GM11168 (cell line): Measurements from ENCODE around the gene RIMS3.
"Not testable (repeated sequence)": the region's sequence is repeated elsewhere in the genome, so short reads cannot be mapped to it uniquely, and the experiment has no call there.

Experiments
- in situ Hi-C: fragments of 300-500 bp; cut with MboI; formaldehyde crosslinking; loops from one replicate; pipeline ENCODE4 v1.12.0; 2022; ENCODE audit warnings: low sequenced_read_pairs; ENCODE audit not compliant: unreplicated experiment

The RIMS3 gene

DNA sequence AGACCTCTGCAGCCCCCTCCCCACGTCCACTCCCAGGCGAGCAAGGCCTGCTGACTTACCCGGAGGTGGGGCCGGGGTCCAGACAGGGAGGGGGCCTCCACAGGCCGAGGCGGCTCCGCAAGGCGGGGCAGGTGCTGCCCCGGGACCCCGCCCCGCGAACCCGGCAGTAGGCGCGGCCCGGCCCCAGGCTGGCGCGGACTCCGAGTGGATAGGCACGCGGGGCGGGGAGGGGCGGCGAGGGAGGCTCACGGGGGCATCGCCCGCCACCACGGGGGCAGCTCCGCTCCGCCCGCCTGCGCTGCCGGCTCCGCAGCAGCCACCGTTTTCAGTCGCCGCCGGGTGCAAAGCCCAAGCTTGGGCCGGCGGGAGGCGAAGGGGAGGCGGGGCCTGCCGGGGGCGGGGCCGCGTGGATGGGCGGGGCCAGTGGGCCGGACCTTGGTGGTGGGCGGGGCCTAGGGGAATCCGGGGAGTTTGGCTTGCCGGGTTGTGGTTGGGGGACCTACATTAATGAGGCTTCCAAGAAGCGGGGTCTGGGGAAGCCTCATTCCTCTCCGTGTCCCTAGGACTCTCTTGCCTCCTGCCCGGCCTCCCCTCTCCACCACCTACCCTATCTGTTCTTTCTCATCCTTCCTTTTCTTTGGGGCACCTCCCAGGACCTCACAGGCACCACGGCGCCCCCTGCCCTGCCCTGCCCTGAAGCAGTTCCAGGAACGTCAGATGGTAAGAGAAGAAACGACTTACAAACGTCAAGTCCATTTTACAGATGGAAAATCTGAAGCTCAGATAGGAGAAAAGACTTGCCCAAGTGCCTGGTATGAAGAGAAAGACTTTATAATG is at the start of gene RIMS3:
RIMS3 (minus strand) TSS at position 348 of the 837 bp plus-strand sequence. CDS start 23,757 bp downstream, outside the sequence.
- in situ Hi-C loops: no loop called here

GRCh38 chr1:40712997-40713396 is 47.5 kb upstream of the RIMS3 start:
- in situ Hi-C loops: no loop called here

DNA sequence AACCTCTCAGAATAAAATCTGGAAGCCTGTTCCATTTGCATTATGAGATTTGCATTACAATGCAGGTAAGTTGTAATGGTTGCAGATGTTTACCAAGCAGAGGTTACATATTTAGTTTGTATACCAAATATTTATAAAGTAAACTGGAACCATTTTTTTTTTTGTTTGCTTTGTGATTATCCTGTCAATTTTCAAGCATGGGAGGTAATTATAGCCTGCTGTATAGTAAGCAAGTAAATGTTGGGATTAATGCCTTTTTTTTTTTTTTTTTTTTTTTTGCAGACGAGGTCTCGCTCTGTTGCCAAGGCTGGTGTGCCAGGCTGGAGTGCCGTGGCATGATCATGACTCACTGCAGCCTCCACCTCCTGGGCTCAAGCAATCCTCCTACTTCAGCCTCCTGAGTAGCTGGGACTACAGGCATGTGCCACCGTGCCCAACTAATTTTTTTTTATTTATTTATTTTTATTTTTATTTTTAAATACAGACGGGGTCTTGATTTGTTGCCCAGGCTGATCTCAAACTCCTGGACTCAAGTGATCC is 47.0 kb upstream of the RIMS3 start:
- in situ Hi-C loops: no loop called here

DNA sequence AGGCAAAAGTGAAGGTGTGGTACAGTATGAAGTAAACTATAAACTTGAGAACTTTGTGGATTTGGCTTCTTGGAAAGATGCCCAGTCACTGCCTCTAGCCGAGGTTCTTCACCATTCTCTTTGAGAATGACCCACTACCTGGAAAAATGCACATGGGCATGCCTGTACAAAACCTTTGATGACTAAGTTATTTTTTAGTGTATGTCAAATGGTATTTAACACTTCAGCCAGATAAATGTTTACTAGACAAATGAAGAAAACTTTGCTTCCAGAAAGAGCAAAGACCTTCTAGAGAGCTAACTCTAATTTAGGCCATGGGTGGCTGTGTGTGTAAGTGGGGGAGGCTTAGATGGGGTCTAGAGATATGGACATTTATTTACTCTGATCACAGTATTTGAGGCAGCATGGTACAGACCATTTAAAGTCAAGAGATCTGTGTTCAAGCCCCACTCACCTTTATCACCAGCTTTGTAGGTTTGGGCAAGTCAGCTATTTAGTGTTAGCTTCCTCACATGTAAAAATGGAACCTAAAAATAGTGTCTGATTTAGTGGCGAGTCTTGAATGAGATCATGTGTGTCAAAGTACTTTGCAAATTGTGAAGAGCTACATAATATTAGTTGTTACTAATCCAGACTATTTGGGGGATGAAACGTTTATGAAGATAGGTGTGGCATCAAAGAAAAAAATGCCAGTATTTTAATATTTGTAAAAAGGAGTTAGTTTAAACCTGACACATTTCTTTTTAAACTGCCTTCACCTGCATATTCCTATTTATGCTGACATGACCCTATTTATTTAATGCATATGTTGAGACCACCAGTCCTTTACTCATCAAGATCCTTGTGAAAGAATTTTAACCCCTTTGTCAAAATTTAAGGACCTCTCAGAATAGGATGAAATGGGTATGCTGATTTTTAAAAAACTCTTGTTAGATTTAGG is 46.3 kb upstream of the RIMS3 start:
- in situ Hi-C loops: no loop called here

- in situ Hi-C loops: no loop called here
Measured at GRCh38 chr1:40710581-40711315, 45.3 kb upstream of the RIMS3 start.

DNA sequence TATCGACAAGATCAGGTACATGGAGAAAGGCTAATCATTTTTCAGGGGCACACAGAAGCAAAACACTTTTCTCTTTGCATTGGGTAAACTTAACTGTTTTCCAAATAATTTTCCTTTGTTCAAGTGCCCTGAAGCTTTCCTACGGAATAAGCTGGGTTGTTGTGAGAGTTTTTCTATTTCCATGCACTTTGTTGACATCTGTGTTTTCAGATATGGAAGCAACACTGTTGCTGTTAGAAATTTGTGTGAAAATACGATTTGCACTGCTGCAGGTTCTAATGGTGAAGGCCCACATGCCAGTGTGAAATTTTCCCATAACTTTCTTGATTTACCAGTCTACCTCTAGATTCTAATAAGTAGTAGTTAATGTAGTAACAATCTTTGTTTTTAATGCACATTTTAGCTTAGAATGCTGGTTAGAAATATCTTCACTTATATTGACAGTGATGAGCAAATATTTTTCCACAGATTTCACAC is 44.4 kb upstream of the RIMS3 start:
- in situ Hi-C loops: no loop called here

- in situ Hi-C loops: no loop called here
Measured at GRCh38 chr1:40709100-40709801, 43.8 kb upstream of the RIMS3 start.

- in situ Hi-C loops: no loop called here
Measured at GRCh38 chr1:40708750-40709099, 43.2 kb upstream of the RIMS3 start.

- in situ Hi-C loops: no loop called here
Measured at GRCh38 chr1:40706626-40707025, 41.1 kb upstream of the RIMS3 start.

- in situ Hi-C loops: no loop called here
Measured at GRCh38 chr1:40704817-40705733, 39.6 kb upstream of the RIMS3 start.

DNA sequence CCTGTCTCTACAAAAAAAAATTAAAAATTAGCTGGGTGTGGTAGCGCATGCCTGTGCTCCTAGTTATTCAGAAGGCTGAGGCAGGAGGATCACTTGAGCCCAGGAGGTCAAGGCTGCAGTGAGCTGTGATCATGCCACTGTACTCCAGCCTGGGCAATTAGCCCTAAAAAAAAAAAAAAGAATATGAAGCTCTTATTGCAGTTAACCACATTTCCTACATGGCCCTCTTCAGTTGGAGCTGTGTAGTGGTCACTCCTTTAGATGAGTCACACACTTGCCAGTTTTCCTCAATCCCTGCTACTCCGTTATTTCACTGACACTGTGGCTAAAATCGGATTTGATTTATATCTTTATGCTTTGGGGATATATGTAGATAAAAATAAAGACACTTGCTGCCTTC is 37.8 kb upstream of the RIMS3 start:
- in situ Hi-C loops: no loop called here

DNA sequence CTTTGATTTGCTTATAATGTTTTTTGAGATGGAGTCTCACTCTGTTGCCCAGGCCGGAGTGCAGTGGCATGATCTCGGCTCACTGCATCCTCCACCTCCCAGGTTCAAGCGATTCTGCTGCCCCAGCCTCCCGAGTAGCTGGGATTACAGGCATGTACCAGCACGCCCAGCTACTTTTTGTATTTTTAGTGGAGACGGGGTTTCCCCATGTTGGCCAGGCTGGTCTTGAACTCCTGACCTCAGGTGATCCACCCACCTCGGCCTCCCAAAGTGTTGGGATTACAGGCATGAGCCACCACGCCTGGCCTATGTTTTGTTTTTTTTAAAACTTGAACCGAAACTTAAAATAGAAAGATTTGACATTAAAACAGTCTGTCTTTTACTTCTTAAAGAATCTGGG is 37.3 kb upstream of the RIMS3 start:
- in situ Hi-C loops: not testable (repeated sequence)

DNA sequence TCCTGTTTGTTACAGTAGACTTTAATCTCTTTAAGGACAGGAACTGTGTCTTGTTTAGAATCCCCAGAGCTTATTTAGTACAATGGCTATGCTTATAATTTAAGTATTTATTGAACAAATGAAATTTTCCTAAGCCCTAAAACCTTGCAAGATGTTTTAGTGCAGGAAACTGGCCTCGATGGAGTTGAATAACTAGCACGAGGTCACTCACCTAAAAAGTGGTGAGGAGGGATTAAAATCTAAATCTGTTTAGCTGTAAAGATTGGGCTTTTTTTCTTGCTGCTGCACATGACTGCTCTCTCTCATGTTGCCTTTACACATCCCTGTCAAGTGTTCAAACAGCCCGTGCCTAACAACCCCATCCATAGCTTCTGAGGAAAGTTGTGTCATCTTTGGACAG is 36.2 kb upstream of the RIMS3 start:
- in situ Hi-C loops: no loop called here

- in situ Hi-C loops: no loop called here
Measured at GRCh38 chr1:40699787-40700186, 34.3 kb upstream of the RIMS3 start.

- in situ Hi-C loops: no loop called here
Measured at GRCh38 chr1:40697436-40697835, 32.0 kb upstream of the RIMS3 start.

DNA sequence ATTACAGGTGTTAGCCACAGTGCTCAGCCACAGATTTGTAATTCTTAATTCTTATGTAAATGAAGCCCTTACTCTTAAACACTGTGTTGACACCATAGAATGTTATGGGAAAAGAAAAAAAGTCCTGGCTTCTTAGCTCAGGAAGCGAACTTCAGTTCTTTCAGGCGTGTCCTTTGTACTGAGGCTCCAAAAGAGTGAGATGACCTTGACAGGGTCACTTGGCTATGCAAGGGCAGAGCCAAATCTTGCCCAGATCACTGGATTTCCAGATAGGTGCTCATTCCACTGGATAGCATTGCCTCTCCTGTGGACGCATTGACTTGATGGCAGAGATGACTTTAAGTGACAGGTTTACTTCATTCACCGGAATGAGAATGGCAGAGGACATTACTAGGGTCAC is 30.8 kb upstream of the RIMS3 start:
- in situ Hi-C loops: no loop called here

GRCh38 chr1:40694353-40694874 is 28.9 kb upstream of the RIMS3 start:
- in situ Hi-C loops: no loop called here

- in situ Hi-C loops: no loop called here
Measured at GRCh38 chr1:40693425-40693824, 27.9 kb upstream of the RIMS3 start.
